ENCODE measurements around the gene WDR72.

WDR72 gene

GRCh38 chr15:53527996-53528395, 231.5 kb downstream of the WDR72 start:
- no peaks in the 10 kb centered on the region for H3K27me3 ChIP-seq
- TF ChIP-seq CTCF (IDR thresholded peaks at IDR 0.05), result no peak

GRCh38 chr15:53525894-53526293, 233.6 kb downstream of the WDR72 start:
- intact Hi-C loops (cut with DNase I; ENCODE audit: low total_unique reads), result no loop called here
- Histone ChIP-seq H3K4me1 (no peaks in the 10 kb centered on the region), H3K27ac (no peak overlapping the region), H3K4me3 (no peak overlapping the region), H3K36me3 (no peaks in the 10 kb centered on the region), H3K27me3 (no peaks in the 10 kb centered on the region), H3K9me3 (no peaks in the 10 kb centered on the region)
- TF ChIP-seq CTCF (IDR thresholded peaks at IDR 0.05), result no peak
- no peak for DNase-seq

More at GRCh38 chr15:53527996-53528395, 231.5 kb downstream of the WDR72 start:
- Histone ChIP-seq H3K9me3 (no peaks in the 10 kb centered on the region), H3K36me3 (no peaks in the 10 kb centered on the region), H3K27ac (no peak overlapping the region), H3K4me3 (no peak overlapping the region), H3K4me1 (no peaks in the 10 kb centered on the region)
- intact Hi-C loops (cut with DNase I; ENCODE audit: low total_unique reads), result no loop called here
- DNase-seq, result no peak

GRCh38 chr15:53522991-53523390, 236.5 kb downstream of the WDR72 start:
- no peak for TF ChIP-seq CTCF (IDR thresholded peaks at IDR 0.05)
- no peak for DNase-seq
- intact Hi-C loops (cut with DNase I; ENCODE audit: low total_unique reads), result no loop called here

GRCh38 chr15:53520996-53521395, 238.5 kb downstream of the WDR72 start:
- Histone ChIP-seq H3K4me3 (no peak overlapping the region), H3K36me3 (no peaks in the 10 kb centered on the region), H3K27ac (no peak overlapping the region), H3K4me1 (no peaks in the 10 kb centered on the region), H3K9me3 (no peaks in the 10 kb centered on the region), H3K27me3 (no peaks in the 10 kb centered on the region)
- no peak for DNase-seq
- intact Hi-C loops (cut with DNase I; ENCODE audit: low total_unique reads), result no loop called here
- TF ChIP-seq CTCF (IDR thresholded peaks at IDR 0.05), result no peak

More at GRCh38 chr15:53522991-53523390, 236.5 kb downstream of the WDR72 start:
- no peaks in the 10 kb centered on the region for H3K9me3 ChIP-seq
- no peak overlapping the region for H3K27ac ChIP-seq
- no peak overlapping the region for H3K4me3 ChIP-seq
- H3K36me3 ChIP-seq, result no peaks in the 10 kb centered on the region
- H3K27me3 ChIP-seq, result no peaks in the 10 kb centered on the region
- H3K4me1 ChIP-seq, result no peaks in the 10 kb centered on the region

GRCh38 chr15:53513431-53513830, 246.0 kb downstream of the WDR72 start:
- Histone ChIP-seq H3K27me3 (no peaks in the 10 kb centered on the region), H3K4me3 (no peak overlapping the region), H3K9me3 (no peaks in the 10 kb centered on the region), H3K36me3 (no peaks in the 10 kb centered on the region), H3K4me1 (no peaks in the 10 kb centered on the region), H3K27ac (no peak overlapping the region)
- intact Hi-C loops (cut with DNase I; ENCODE audit: low total_unique reads), result no loop called here
- no peak for TF ChIP-seq CTCF (IDR thresholded peaks at IDR 0.05)
- no peak for DNase-seq

- TF ChIP-seq CTCF (IDR thresholded peaks at IDR 0.05), result no peak
- Histone ChIP-seq H3K4me1 (no peaks in the 10 kb centered on the region), H3K9me3 (no peaks in the 10 kb centered on the region), H3K27ac (no peak overlapping the region), H3K36me3 (no peaks in the 10 kb centered on the region), H3K27me3 (no peaks in the 10 kb centered on the region), H3K4me3 (no peak overlapping the region)
- DNase-seq, result no peak
- intact Hi-C loops (cut with DNase I; ENCODE audit: low total_unique reads), result no loop called here
Observed at GRCh38 chr15:53512029-53512428, 247.4 kb downstream of the WDR72 start.

All from tibial artery (tissue), 4 donors.